GM12878 (cell line): ENCODE data around the gene PARD6B.

Source experiments
- CTCF ChIP-seq, 3 experiments: IDR thresholded peaks in 2 of 3; conservative IDR thresholded peaks in 1 of 3; 2 replicates each; pipeline ENCODE4 v1.5.1; 2011; ENCODE audit warnings: low read depth in 3 of 3, low read length in 3 of 3, mild to moderate bottlenecking in 3 of 3, control low read depth in 2 of 3, moderate library complexity in 2 of 3, inconsistent platforms in 1 of 3, mixed read lengths in 1 of 3; ENCODE audit not compliant: control insufficient read depth in 2 of 3, insufficient read depth in 1 of 3; ENCODE audit errors: extremely low read depth in 1 of 3
- ESRRA ChIP-seq: IDR thresholded peaks from 2 replicates; pipeline ENCODE4 v1.6.1; 2012; ENCODE audit warnings: mild to moderate bottlenecking, low read length, improper control_type of control experiment
- EZH2 ChIP-seq: IDR thresholded peaks from 2 replicates; pipeline ENCODE4 v1.6.1; 2012; ENCODE audit warnings: low read depth, mild to moderate bottlenecking, control low read depth, inconsistent platforms, low read length, borderline replicate concordance; ENCODE audit not compliant: control insufficient read depth
- FOS ChIP-seq: IDR thresholded peaks from 3 replicates; pipeline ENCODE4 v1.6.1; 2011; ENCODE audit warnings: borderline replicate concordance; ENCODE audit not compliant: insufficient read length; ENCODE audit errors: extremely low read depth
- JUND ChIP-seq: IDR thresholded peaks from 2 replicates; pipeline ENCODE4 v1.6.1; 2012; ENCODE audit warnings: low read depth, mild to moderate bottlenecking, low read length, improper control_type of control experiment, moderate library complexity
- POLR2AphosphoS5 ChIP-seq: IDR thresholded peaks from 2 replicates; pipeline ENCODE4 v1.6.1; 2011; ENCODE audit warnings: mild to moderate bottlenecking, low read length, inconsistent platforms
- TARDBP ChIP-seq: IDR thresholded peaks from 2 replicates; pipeline ENCODE4 v1.6.1; 2016; ENCODE audit warnings: borderline replicate concordance

GRCh38 chr20:50794181-50794845 is 62.9 kb downstream of the PARD6B start:
- TF ChIP-seq FOS: no peak
- TF ChIP-seq EZH2: no peak
- TF ChIP-seq POLR2AphosphoS5: no peak
- no peak for TF ChIP-seq JUND
- TF ChIP-seq TARDBP: no peak
- no peak for TF ChIP-seq ESRRA
- no peak for TF ChIP-seq CTCF (IDR thresholded peaks at IDR 0.05 in 2 of 3, conservative IDR thresholded peaks at IDR 0.05 in 1 of 3; ENCODE audit: control insufficient read depth in 2 of 3, extremely low read depth in 1 of 3, insufficient read depth in 1 of 3, low read depth in 3 of 3, low read length in 3 of 3)
